ENCODE data around the gene CFAP45. TPM values are rescaled to one million over a fixed set of nuclear protein-coding genes. Genes with fewer than 3 reads are reported as not detected.

The CFAP45 gene
- total RNA-seq, 1 experiment from 2014 or later, result 9.3 TPM

GRCh38 chr1:159944623-159945455 is 44.9 kb upstream of the CFAP45 start:
- H3K4me3 ChIP-seq, result peak overlapping the region; percentile 76
- POLR2A ChIA-PET (ENCODE audit: unreplicated experiment), result interaction anchor here (0.6 kb wide), 1 partner anchor 20 kb away, joined by 4 read pairs; no protein-coding TSS in a partner anchor
- H4K20me1 ChIP-seq (ENCODE audit: insufficient read depth), result no peaks in the 10 kb centered on the region
- H3K9me3 ChIP-seq (ENCODE audit: insufficient read depth, low read depth), result no peaks in the 10 kb centered on the region
- intact Hi-C loops (cut with micrococcal nuclease; ENCODE audit: unreplicated experiment), result loop anchor here (1.0 to 5.0 kb wide), 3 partner anchors 20 to 163 kb away; partner anchors contain the start of genes DUSP23 and TAGLN2
- H3K79me2 ChIP-seq (ENCODE audit: low read depth), result peaks cover 18% of the 10 kb centered on the region; the same call in 1 of the 2 replicates
- CTCF ChIA-PET, result interaction anchor here (0.6 to 1.3 kb wide), 5 partner anchors 10 to 163 kb away, joined by 3 to 7 read pairs (median 4); no protein-coding TSS in a partner anchor
- no TSS peak for BruUV-seq (replicated peaks)
- H3K9me2 ChIP-seq (ENCODE audit: insufficient read depth), result no peaks in the 10 kb centered on the region
- DNase-seq, result no peak
- peak overlapping the region; percentile 79 for H2AFZ ChIP-seq
- peaks cover 40% of the 10 kb centered on the region for H3K4me1 ChIP-seq (replicated peaks; ENCODE audit: insufficient read depth)
- TF ChIP-seq CTCF (conservative IDR thresholded peaks at IDR 0.05), result no peak
- TF ChIP-seq EZH2 (IDR thresholded peaks at IDR 0.05; ENCODE audit: low read depth), result no peak
- no peaks in the 10 kb centered on the region for H3K27me3 ChIP-seq (ENCODE audit: insufficient read depth, low read depth)
- 0 out of 2 replicates have a peak, but pooled peaks cover 3% of the 10 kb centered on the region for H3K36me3 ChIP-seq (ENCODE audit: low read depth)
- H3K27ac ChIP-seq, result no peak overlapping the region
- no peaks in the 10 kb centered on the region; the same call in none of the 2 replicates for H3F3A ChIP-seq (ENCODE audit: insufficient read depth, low read depth)
- H3K4me2 ChIP-seq, result peak overlapping the region; percentile 91

- TF ChIP-seq EZH2 (IDR thresholded peaks at IDR 0.05; ENCODE audit: low read depth) (no peak), CTCF (conservative IDR thresholded peaks at IDR 0.05) (no peak)
- no TSS peak for BruUV-seq (replicated peaks)
- Histone ChIP-seq H3K27me3 (ENCODE audit: insufficient read depth, low read depth) (no peaks in the 10 kb centered on the region), H3K4me3 (peak overlapping the region; percentile 76; the same call in 1 of the 2 replicates), H3K79me2 (ENCODE audit: low read depth) (peaks cover 18% of the 10 kb centered on the region; the same call in 1 of the 2 replicates), H3K9me3 (ENCODE audit: insufficient read depth, low read depth) (no peaks in the 10 kb centered on the region), H2AFZ (no peak overlapping the region), H3K9me2 (ENCODE audit: insufficient read depth) (no peaks in the 10 kb centered on the region), H3K4me2 (peak overlapping the region; percentile 91), H3K36me3 (ENCODE audit: low read depth) (0 out of 2 replicates have a peak, but pooled peaks cover 4% of the 10 kb centered on the region), H3F3A (ENCODE audit: insufficient read depth, low read depth) (no peaks in the 10 kb centered on the region; the same call in 1 of the 2 replicates), H4K20me1 (ENCODE audit: insufficient read depth) (no peaks in the 10 kb centered on the region), H3K27ac (no peak overlapping the region), H3K4me1 (replicated peaks; ENCODE audit: insufficient read depth) (peaks cover 36% of the 10 kb centered on the region)
- no peak for DNase-seq
- CTCF ChIA-PET, result interaction anchor here (0.6 to 1.2 kb wide), 4 partner anchors 11 to 162 kb away, joined by 3 to 7 read pairs (median 4); no protein-coding TSS in a partner anchor
- intact Hi-C loops (cut with micrococcal nuclease; ENCODE audit: unreplicated experiment), result loop anchor here (2.0 kb wide), 1 partner anchor 63 kb away; no protein-coding TSS in a partner anchor
- POLR2A ChIA-PET (ENCODE audit: unreplicated experiment), result interaction anchor here (0.5 to 0.6 kb wide), 3 partner anchors 17 to 49 kb away, joined by 3 to 4 read pairs (median 4); no protein-coding TSS in a partner anchor
Measured at GRCh38 chr1:159943908-159944622, 44.1 kb upstream of the CFAP45 start.

- no TSS peak for BruUV-seq (replicated peaks)
- H3K4me2 ChIP-seq, result no peak overlapping the region
- H3K27me3 ChIP-seq (ENCODE audit: insufficient read depth, low read depth), result no peaks in the 10 kb centered on the region
- H3K4me1 ChIP-seq (replicated peaks; ENCODE audit: insufficient read depth), result peaks cover 38% of the 10 kb centered on the region
- no peak overlapping the region for H2AFZ ChIP-seq
- H3K9me3 ChIP-seq (ENCODE audit: insufficient read depth, low read depth), result no peaks in the 10 kb centered on the region
- no peak for TF ChIP-seq CTCF (conservative IDR thresholded peaks at IDR 0.05)
- TF ChIP-seq EZH2 (IDR thresholded peaks at IDR 0.05; ENCODE audit: low read depth), result no peak
- no peaks in the 10 kb centered on the region; the same call in 1 of the 2 replicates for H3F3A ChIP-seq (ENCODE audit: insufficient read depth, low read depth)
- no peaks in the 10 kb centered on the region for H3K9me2 ChIP-seq (ENCODE audit: insufficient read depth)
- H3K79me2 ChIP-seq (ENCODE audit: low read depth), result peaks cover 18% of the 10 kb centered on the region; the same call in 1 of the 2 replicates
- intact Hi-C loops (cut with micrococcal nuclease; ENCODE audit: unreplicated experiment), result no loop called here
- no peaks in the 10 kb centered on the region for H4K20me1 ChIP-seq (ENCODE audit: insufficient read depth)
- H3K36me3 ChIP-seq (ENCODE audit: low read depth), result 0 out of 2 replicates have a peak, but pooled peaks cover 4% of the 10 kb centered on the region
- no peak overlapping the region for H3K27ac ChIP-seq
- DNase-seq, result no peak
- CTCF ChIA-PET, result no interaction called here
- POLR2A ChIA-PET (ENCODE audit: unreplicated experiment), result no interaction called here
- H3K4me3 ChIP-seq, result no peak overlapping the region
Measured at GRCh38 chr1:159943278-159943640, 43.3 kb upstream of the CFAP45 start.
